NCI-H187 (cell line): Measurements from ENCODE around the gene NOC2L.
A peak's percentile ranks its signal among the peaks of the same experiment; 100 is the strongest.

Source experiments
- DNase-seq, 2 experiments: peaks; one replicate each; lab custom pipeline; 2025; lab: John Stamatoyannopoulos, UW

The NOC2L gene

GRCh38 chr1:916173-917075 is 42.6 kb downstream of the NOC2L start:
- DNase-seq = no peak

GRCh38 chr1:915295-916172 is 43.5 kb downstream of the NOC2L start:
- DNase-seq = no peak

- no peak for DNase-seq
These were observed 44.2 kb downstream of the NOC2L start for GRCh38 chr1:914891-915280.

GRCh38 chr1:914131-914890 is 44.7 kb downstream of the NOC2L start:
- no peak for DNase-seq

GRCh38 chr1:913491-914130 is 45.4 kb downstream of the NOC2L start:
- DNase-seq = no peak

GRCh38 chr1:912740-913301 is 46.2 kb downstream of the NOC2L start:
- DNase-seq = no peak

GRCh38 chr1:911875-912739 is 46.9 kb downstream of the NOC2L start:
- DNase-seq = no peak

- peak; percentile 35 to 69 for DNase-seq
These were observed 48.0 kb downstream of the NOC2L start for GRCh38 chr1:910881-911721.

GRCh38 chr1:910311-910880 is 48.7 kb downstream of the NOC2L start:
- no peak for DNase-seq

GRCh38 chr1:909861-910310 is 49.2 kb downstream of the NOC2L start:
- no peak for DNase-seq

- DNase-seq = no peak
These were observed 50.4 kb downstream of the NOC2L start for GRCh38 chr1:908661-909060.

- DNase-seq = no peak
These were observed 51.2 kb downstream of the NOC2L start for GRCh38 chr1:907611-908451.

- DNase-seq = peak; percentile 15 to 26
These were observed 52.2 kb downstream of the NOC2L start for GRCh38 chr1:906600-907420.

- no peak for DNase-seq
These were observed 53.1 kb downstream of the NOC2L start for GRCh38 chr1:905811-906599.

GRCh38 chr1:905071-905749 is 53.8 kb downstream of the NOC2L start:
- DNase-seq = no peak
